ENCODE measurements around the gene C9orf50. TPM values are rescaled to one million over a fixed set of nuclear protein-coding genes. Genes with fewer than 3 reads are reported as not detected.

Gene C9orf50
- total RNA-seq, 4 donors from 2014 or later: 0.64 TPM; not detected in 3

DNA sequence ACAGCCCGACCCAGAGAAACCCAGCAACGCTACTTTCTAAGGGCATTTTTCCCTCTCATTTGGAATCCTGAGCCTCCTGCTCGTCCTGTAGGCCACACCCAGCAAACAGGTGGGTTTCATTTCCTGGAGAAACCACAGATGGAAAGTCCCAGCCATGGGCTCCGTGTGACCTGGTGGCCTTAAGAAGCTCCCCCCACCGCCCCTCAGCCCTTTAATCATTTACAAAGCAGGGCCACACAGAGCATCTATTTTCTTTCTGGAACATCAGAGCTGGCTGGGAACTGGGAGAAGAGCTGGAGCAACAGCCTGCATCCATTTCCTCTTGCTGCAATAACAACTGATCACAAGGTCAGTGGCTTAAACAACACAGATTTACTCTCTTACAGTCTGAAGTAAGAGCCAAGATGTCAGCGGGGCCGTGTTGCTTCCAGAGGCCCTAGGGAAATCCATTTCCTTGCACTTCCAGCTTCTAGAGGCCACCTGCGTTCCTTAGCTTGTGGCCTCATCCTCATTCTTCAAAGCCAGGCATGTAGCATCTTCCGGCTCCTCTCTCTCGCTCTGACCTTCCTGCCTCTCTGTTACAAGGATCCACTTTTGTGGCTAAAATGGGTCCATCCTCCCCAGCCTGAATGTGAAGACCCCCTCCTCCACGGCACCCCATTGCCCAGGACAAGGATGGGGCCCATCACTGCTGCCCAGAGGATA, 40.5 kb downstream of the C9orf50 start:
- H3K27ac ChIP-seq: no peak overlapping the region
- 88% methylated on average over 10 of the region's 11 CpGs for WGBS
- no peaks in the 10 kb centered on the region for H3K36me3 ChIP-seq
- H3K4me3 ChIP-seq: no peak overlapping the region
- TF ChIP-seq, protein P1, sequence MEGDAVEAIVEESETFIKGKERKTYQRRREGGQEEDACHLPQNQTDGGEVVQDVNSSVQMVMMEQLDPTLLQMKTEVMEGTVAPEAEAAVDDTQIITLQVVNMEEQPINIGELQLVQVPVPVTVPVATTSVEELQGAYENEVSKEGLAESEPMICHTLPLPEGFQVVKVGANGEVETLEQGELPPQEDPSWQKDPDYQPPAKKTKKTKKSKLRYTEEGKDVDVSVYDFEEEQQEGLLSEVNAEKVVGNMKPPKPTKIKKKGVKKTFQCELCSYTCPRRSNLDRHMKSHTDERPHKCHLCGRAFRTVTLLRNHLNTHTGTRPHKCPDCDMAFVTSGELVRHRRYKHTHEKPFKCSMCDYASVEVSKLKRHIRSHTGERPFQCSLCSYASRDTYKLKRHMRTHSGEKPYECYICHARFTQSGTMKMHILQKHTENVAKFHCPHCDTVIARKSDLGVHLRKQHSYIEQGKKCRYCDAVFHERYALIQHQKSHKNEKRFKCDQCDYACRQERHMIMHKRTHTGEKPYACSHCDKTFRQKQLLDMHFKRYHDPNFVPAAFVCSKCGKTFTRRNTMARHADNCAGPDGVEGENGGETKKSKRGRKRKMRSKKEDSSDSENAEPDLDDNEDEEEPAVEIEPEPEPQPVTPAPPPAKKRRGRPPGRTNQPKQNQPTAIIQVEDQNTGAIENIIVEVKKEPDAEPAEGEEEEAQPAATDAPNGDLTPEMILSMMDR (IDR thresholded peaks at IDR 0.05): no peak
- TF ChIP-seq EP300 (IDR thresholded peaks at IDR 0.05) (no peak), POLR2A (IDR thresholded peaks at IDR 0.05) (no peak), POLR2AphosphoS5 (IDR thresholded peaks at IDR 0.05) (no peak)
- DNase-seq (ENCODE audit: low spot score in 2 of 2): no peak
- no peaks in the 10 kb centered on the region for H3K27me3 ChIP-seq
- H3K4me1 ChIP-seq: no peaks in the 10 kb centered on the region
- H3K9me3 ChIP-seq: no peaks in the 10 kb centered on the region

DNA sequence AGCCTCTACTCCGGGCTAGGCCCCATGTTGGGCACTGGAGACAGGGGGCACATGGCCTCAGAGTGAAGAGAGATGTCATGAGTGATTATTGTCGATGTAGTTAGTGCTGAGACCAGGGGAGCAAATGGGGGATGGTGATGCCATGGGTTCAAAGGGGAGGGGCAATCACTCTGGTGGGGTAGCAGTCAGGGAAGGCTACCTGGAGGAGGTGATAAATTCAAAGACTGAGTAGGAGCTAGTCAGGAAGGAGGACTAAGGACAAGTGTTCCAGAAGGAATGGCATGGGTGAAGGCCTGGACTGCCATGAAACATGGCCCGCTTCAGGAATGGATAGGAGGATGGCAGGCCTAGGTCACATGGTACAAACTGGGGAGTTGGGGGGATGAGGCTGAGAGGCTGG, 41.6 kb downstream of the C9orf50 start:
- H3K36me3 ChIP-seq: no peaks in the 10 kb centered on the region
- TF ChIP-seq POLR2AphosphoS5 (IDR thresholded peaks at IDR 0.05): no peak
- no peak for TF ChIP-seq POLR2A (IDR thresholded peaks at IDR 0.05)
- no peak for TF ChIP-seq EP300 (IDR thresholded peaks at IDR 0.05)
- H3K4me3 ChIP-seq: no peak overlapping the region
- H3K9me3 ChIP-seq: no peaks in the 10 kb centered on the region
- no peaks in the 10 kb centered on the region for H3K27me3 ChIP-seq
- no peaks in the 10 kb centered on the region for H3K4me1 ChIP-seq
- 89% methylated on average over 3 of the region's 3 CpGs for WGBS
- no peak overlapping the region for H3K27ac ChIP-seq
- DNase-seq (ENCODE audit: low spot score in 2 of 2): no peak

DNA sequence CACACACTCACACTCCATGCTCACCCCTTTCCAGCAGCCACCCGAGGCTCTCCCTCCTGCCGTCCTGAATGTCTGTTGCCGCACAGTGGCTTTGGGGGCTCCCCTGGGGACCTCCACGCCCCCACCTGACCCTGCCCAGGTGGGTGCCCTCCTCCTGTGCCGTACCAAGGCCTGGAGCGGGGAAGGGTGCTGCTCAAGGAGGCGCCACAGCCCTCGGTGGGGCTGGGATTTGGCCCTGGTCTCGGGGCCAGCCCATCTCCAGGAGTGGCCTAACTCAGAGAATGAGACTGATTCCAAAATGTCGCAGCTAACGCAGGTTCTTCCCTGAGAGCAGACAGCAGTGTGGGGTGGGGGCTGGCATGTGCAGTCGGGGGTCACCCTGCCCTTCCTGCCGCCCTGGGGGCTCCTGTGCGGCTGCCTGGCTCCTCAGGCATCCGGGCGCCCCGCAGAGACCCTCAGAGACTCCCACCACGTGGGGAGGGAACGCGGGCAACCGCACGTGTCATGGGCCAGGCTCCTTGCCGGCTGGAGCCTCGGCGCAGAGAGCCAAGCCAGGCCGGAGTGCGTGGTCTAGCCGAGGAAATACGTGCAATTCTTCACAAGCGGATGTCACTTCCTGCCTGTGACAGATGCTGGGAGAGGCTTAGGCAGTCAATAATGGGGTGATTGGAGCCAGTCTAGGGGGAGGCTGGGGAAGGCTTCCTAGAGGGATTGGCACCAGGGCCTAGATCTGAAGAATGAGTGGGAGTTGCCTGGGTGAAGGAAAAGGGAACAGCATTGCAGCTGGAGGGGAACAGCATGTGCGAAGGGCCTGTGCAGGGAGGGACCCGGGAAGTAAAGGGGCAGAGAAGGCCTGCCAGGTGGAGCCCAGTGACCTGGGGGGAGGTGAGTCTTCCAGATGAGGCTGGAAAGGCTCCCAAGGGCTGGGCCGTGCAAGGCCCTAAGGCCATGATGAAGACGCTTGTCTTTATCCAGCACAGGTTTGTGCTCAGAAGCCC, 44.1 kb downstream of the C9orf50 start:
- H3K27me3 ChIP-seq: no peaks in the 10 kb centered on the region
- no peak overlapping the region for H3K4me3 ChIP-seq
- no peaks in the 10 kb centered on the region for H3K36me3 ChIP-seq
- TF ChIP-seq POLR2A (IDR thresholded peaks at IDR 0.05) (no peak), POLR2AphosphoS5 (IDR thresholded peaks at IDR 0.05) (no peak), EP300 (IDR thresholded peaks at IDR 0.05) (no peak)
- TF ChIP-seq, protein P1 (IDR thresholded peaks at IDR 0.05): no peak
- no peak overlapping the region for H3K27ac ChIP-seq
- DNase-seq (ENCODE audit: low spot score in 2 of 2): no peak
- 78% methylated on average over 17 of the region's 34 CpGs for WGBS
- H3K9me3 ChIP-seq: no peaks in the 10 kb centered on the region
- H3K4me1 ChIP-seq: no peaks in the 10 kb centered on the region

DNA sequence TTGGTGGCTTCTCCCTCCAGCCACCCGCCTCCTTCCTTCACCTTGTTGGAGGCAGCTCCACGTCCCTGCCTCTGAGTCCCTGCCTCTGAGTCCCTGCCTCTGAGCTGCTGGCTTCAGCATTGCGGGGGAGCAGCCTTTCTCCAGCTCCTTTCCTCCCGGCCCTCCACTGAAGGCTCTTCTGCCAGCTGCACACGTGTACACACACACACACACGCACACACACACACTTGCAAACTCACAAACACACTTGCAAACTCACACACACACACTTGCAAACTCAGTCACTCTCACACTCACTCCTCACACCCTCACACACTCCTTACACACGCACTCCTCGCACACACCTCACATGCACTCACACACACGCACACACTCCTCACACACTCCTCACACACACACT, 45.1 kb downstream of the C9orf50 start:
- Histone ChIP-seq H3K4me1 (peaks cover 6% of the 10 kb centered on the region), H3K27ac (no peak overlapping the region)
- WGBS: 76% methylated on average over 9 of the region's 9 CpGs

DNA sequence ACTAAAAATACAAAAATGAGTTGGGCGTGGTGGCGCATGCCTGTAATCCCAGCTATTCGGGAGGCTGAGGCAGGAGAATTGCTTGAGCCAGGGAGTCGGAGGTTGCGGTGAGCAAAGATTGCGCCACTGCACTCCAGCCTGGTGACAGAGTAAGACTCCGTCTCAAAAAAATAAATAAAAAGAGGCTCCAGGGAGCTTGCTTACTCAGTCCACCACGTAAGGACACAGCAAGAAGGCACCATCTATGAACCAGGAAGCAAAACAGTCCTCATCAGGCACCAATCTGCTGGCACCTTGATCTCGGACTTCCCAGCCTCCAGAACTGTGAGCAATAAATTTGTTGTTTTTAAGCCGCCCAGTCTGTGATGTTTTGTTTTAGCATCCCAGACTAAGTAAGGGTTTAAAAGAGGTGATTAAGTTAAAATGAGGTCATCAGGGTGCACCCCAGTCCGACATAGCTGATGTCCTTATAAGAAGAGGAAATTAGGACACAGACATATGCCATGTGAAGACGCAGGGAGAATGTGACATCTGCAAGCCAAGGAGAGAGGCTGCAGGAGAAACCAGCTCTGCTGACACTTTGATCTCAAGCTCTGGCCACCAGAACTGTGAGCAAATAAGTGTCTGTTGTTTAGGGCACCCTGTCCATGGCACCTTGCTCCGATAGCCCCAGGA, 45.9 kb downstream of the C9orf50 start:
- no peaks in the 10 kb centered on the region for H3K27me3 ChIP-seq
- no peak overlapping the region for H3K27ac ChIP-seq
- peaks cover 14% of the 10 kb centered on the region for H3K4me1 ChIP-seq
- 80% methylated on average over 13 of the region's 13 CpGs for WGBS
- DNase-seq (ENCODE audit: low spot score in 2 of 2): no peak
- TF ChIP-seq EP300 (IDR thresholded peaks at IDR 0.05) (no peak), POLR2A (IDR thresholded peaks at IDR 0.05) (no peak), POLR2AphosphoS5 (IDR thresholded peaks at IDR 0.05) (no peak)
- TF ChIP-seq, protein P1 (IDR thresholded peaks at IDR 0.05): no peak
- H3K4me3 ChIP-seq: no peak overlapping the region
- no peaks in the 10 kb centered on the region for H3K36me3 ChIP-seq
- no peaks in the 10 kb centered on the region for H3K9me3 ChIP-seq

More for the DNA sequence above, 45.1 kb downstream of the C9orf50 start:
- no peak for DNase-seq (ENCODE audit: low spot score in 2 of 2)
- H3K27me3 ChIP-seq: no peaks in the 10 kb centered on the region
- no peak for TF ChIP-seq EP300 (IDR thresholded peaks at IDR 0.05)
- TF ChIP-seq, protein P1 (IDR thresholded peaks at IDR 0.05): no peak
- no peak for TF ChIP-seq POLR2AphosphoS5 (IDR thresholded peaks at IDR 0.05)
- no peak for TF ChIP-seq POLR2A (IDR thresholded peaks at IDR 0.05)
- no peaks in the 10 kb centered on the region for H3K36me3 ChIP-seq
- H3K4me3 ChIP-seq: no peak overlapping the region
- no peaks in the 10 kb centered on the region for H3K9me3 ChIP-seq
